Smooth muscle cell (in vitro differentiated cells): Measurements from ENCODE around the gene GCH1. TPM values are rescaled to one million over a fixed set of nuclear protein-coding genes. Genes with fewer than 3 reads are reported as not detected.

Experiments
- DNase-seq: peaks from one replicate; lab custom pipeline; 2025; ENCODE audit not compliant: unreplicated experiment; lab: John Stamatoyannopoulos, UW
- H2AFZ ChIP-seq: fragments of 200-600 bp; sonication (generic); 2 replicates; pipeline ENCODE4 v1.6.0; 2016; ENCODE audit warnings: antibody characterized with exemption, low read depth, mild to moderate bottlenecking
- H3F3A ChIP-seq: fragments of 200-600 bp; sonication (generic); 2 replicates; pipeline ENCODE4 v1.6.0; 2017; ENCODE audit warnings: antibody characterized with exemption, low read depth
- H3K27ac ChIP-seq: fragments of 200-600 bp; sonication (generic); 2 replicates; pipeline ENCODE4 v1.5.1; 2016; ENCODE audit warnings: low read depth, mild to moderate bottlenecking
- H3K27me3 ChIP-seq: fragments of 200-600 bp; sonication (generic); 2 replicates; pipeline ENCODE4 v1.6.1; 2016; ENCODE audit warnings: low read depth, mild to moderate bottlenecking
- H3K36me3 ChIP-seq: fragments of 200-600 bp; sonication (generic); 2 replicates; pipeline ENCODE4 v1.5.1; 2016; ENCODE audit warnings: low read depth
- H3K4me1 ChIP-seq: fragments of 200-600 bp; sonication (generic); 2 replicates; pipeline ENCODE4 v1.5.1; 2016; ENCODE audit warnings: low read depth
- H3K4me2 ChIP-seq: fragments of 200-600 bp; sonication (generic); 2 replicates; pipeline ENCODE4 v1.6.0; 2016; ENCODE audit warnings: mild to moderate bottlenecking
- H3K4me3 ChIP-seq: fragments of 200-600 bp; sonication (generic); 2 replicates; pipeline ENCODE4 v1.5.1; 2016; ENCODE audit warnings: mild to moderate bottlenecking
- H3K79me2 ChIP-seq: fragments of 200-600 bp; sonication (generic); 2 replicates; pipeline ENCODE4 v1.6.0; 2016; ENCODE audit warnings: low read depth, mild to moderate bottlenecking
- H3K9ac ChIP-seq: fragments of 200-600 bp; sonication (generic); 2 replicates; pipeline ENCODE4 v1.6.0; 2016; ENCODE audit warnings: low read depth
- H3K9me3 ChIP-seq: fragments of 200-600 bp; sonication (generic); replicated peaks from 2 replicates; pipeline ENCODE4 v1.5.1; 2016; ENCODE audit warnings: low read depth
- H4K20me1 ChIP-seq: fragments of 200-600 bp; sonication (generic); 2 replicates; pipeline ENCODE4 v1.6.0; 2016; ENCODE audit warnings: low read depth
- CTCF ChIP-seq: fragments of 200-600 bp; sonication (generic); IDR thresholded peaks from 2 replicates; pipeline ENCODE4 v1.5.1; 2017; ENCODE audit warnings: borderline replicate concordance, mild to moderate bottlenecking, antibody characterized with exemption; ENCODE audit not compliant: insufficient read depth, poor library complexity, severe bottlenecking
- WGBS: methylation state at CpG from one replicate; pipeline ENCODE4 v1.1.7; 2016; ENCODE audit warnings: low lambda C conversion rate; 5-methylcytosine and 5-hydroxymethylcytosine counted together
- polyA plus RNA-seq: library from polyadenylated mRNA; unstranded; fragments of >200 nt; fragmentation: Nextera tagmentation; extraction: Ambion mirVana; gene quantifications from 2 replicates; pipeline ENCODE4 v1.2.1, GENCODE V29; 2016
- total RNA-seq: library from RNA; depleted of rRNA; stranded (reverse); fragments of >200 nt; gene quantifications from 2 replicates; pipeline ENCODE4 v1.2.3, GENCODE V29; 2014

Gene GCH1
- total and polyA plus RNA-seq, 2 experiments from 2014 or later, result 0.70 to 2.1 TPM

GRCh38 chr14:54809767-54810166 is 92.9 kb downstream of the GCH1 start:
- Histone ChIP-seq H2AFZ (no peak overlapping the region), H3K27me3 (no peaks in the 10 kb centered on the region), H3K27ac (no peak overlapping the region), H3K9me3 (no peaks in the 10 kb centered on the region), H3K36me3 (no peaks in the 10 kb centered on the region), H3K9ac (no peak overlapping the region), H3K4me1 (no peaks in the 10 kb centered on the region), H3F3A (no peaks in the 10 kb centered on the region), H3K4me3 (no peak overlapping the region), H3K79me2 (no peaks in the 10 kb centered on the region), H4K20me1 (no peaks in the 10 kb centered on the region), H3K4me2 (no peak overlapping the region)
- WGBS, result 95% methylated on average over 8 of the region's 8 CpGs
- no peak for TF ChIP-seq CTCF
- DNase-seq, result no peak

GRCh38 chr14:54808326-54809161 is 94.1 kb downstream of the GCH1 start:
- H3K4me3 ChIP-seq, result no peak overlapping the region
- H3F3A ChIP-seq, result no peaks in the 10 kb centered on the region
- DNase-seq, result no peak
- H3K4me1 ChIP-seq, result no peaks in the 10 kb centered on the region
- H3K27ac ChIP-seq, result no peak overlapping the region
- H4K20me1 ChIP-seq, result no peaks in the 10 kb centered on the region
- H3K9me3 ChIP-seq, result no peaks in the 10 kb centered on the region
- no peak for TF ChIP-seq CTCF
- H2AFZ ChIP-seq, result no peak overlapping the region
- H3K4me2 ChIP-seq, result no peak overlapping the region
- H3K79me2 ChIP-seq, result no peaks in the 10 kb centered on the region
- H3K27me3 ChIP-seq, result no peaks in the 10 kb centered on the region
- H3K36me3 ChIP-seq, result no peaks in the 10 kb centered on the region
- H3K9ac ChIP-seq, result no peak overlapping the region
- WGBS, result 87% methylated on average over 8 of the region's 8 CpGs

GRCh38 chr14:54807881-54808280 is 94.7 kb downstream of the GCH1 start:
- H2AFZ ChIP-seq, result no peak overlapping the region
- no peaks in the 10 kb centered on the region for H3K9me3 ChIP-seq
- no peak overlapping the region for H3K27ac ChIP-seq
- no peaks in the 10 kb centered on the region for H3F3A ChIP-seq
- H3K4me1 ChIP-seq, result no peaks in the 10 kb centered on the region
- no peaks in the 10 kb centered on the region for H4K20me1 ChIP-seq
- no peak overlapping the region for H3K4me3 ChIP-seq
- H3K27me3 ChIP-seq, result no peaks in the 10 kb centered on the region
- no peaks in the 10 kb centered on the region for H3K36me3 ChIP-seq
- WGBS, result 96% methylated on average over 7 of the region's 7 CpGs
- no peak for TF ChIP-seq CTCF
- no peak overlapping the region for H3K4me2 ChIP-seq
- no peak for DNase-seq
- H3K79me2 ChIP-seq, result no peaks in the 10 kb centered on the region
- no peak overlapping the region for H3K9ac ChIP-seq

- H3K79me2 ChIP-seq, result no peaks in the 10 kb centered on the region
- no peaks in the 10 kb centered on the region for H4K20me1 ChIP-seq
- no peak overlapping the region for H3K4me2 ChIP-seq
- H3K27me3 ChIP-seq, result no peaks in the 10 kb centered on the region
- no peak for DNase-seq
- H3K36me3 ChIP-seq, result no peaks in the 10 kb centered on the region
- H3F3A ChIP-seq, result no peaks in the 10 kb centered on the region
- no peak overlapping the region for H3K4me3 ChIP-seq
- no peak for TF ChIP-seq CTCF
- H3K9me3 ChIP-seq, result no peaks in the 10 kb centered on the region
- no peak overlapping the region for H3K27ac ChIP-seq
- H2AFZ ChIP-seq, result no peak overlapping the region
- WGBS, result 76% methylated on average over 6 of the region's 6 CpGs
- H3K9ac ChIP-seq, result no peak overlapping the region
- H3K4me1 ChIP-seq, result no peaks in the 10 kb centered on the region
Observed at GRCh38 chr14:54807428-54807827, 95.2 kb downstream of the GCH1 start.
